ENCODE results near the gene CR1L. TPM values are rescaled to one million over a fixed set of nuclear protein-coding genes. Genes with fewer than 3 reads are reported as not detected.

The CR1L gene
- total and polyA plus RNA-seq, 9 of the 15 experiments (the other 6 are each of a cell fraction or from before 2014, with no cell fraction given), result 10.1 to 74.8 (median 34.3) TPM

GRCh38 chr1:207745839-207746767 lies 101.2 kb downstream of the CR1L start (continued):
- TF ChIP-seq XRCC5 (IDR thresholded peaks at IDR 0.05; ENCODE audit: low read depth, low read length) (no peak), EZH2 (IDR thresholded peaks at IDR 0.05; ENCODE audit: borderline replicate concordance, low read depth, low read length) (no peak), U2AF2 (optimal IDR thresholded peaks at IDR 0.05; ENCODE audit: low read depth, low read length) (no peak), ZZZ3 (IDR thresholded peaks at IDR 0.05) (no peak), NBN (IDR thresholded peaks at IDR 0.05; ENCODE audit: low read depth) (peak; percentile 27; the same call in 1 of the 2 replicates), GATA2 (CRISPR knock-in tag; IDR thresholded peaks at IDR 0.05) (peak; percentile 94), YBX1 (IDR thresholded peaks at IDR 0.05) (no peak), NR2C1 (IDR thresholded peaks at IDR 0.05) (no peak), NR2C1 (tag; IDR thresholded peaks at IDR 0.05) (no peak), SAFB2 (IDR thresholded peaks at IDR 0.05; ENCODE audit: borderline replicate concordance, low read depth, low read length, severe bottlenecking) (no peak), BRCA1 (IDR thresholded peaks at IDR 0.05) (no peak), BRCA1 (CRISPR knock-in tag; IDR thresholded peaks at IDR 0.05) (no peak), NCOR1 (IDR thresholded peaks at IDR 0.05) (peak; percentile 72), THRAP3 (IDR thresholded peaks at IDR 0.05; ENCODE audit: borderline replicate concordance) (no peak), MAFF (IDR thresholded peaks at IDR 0.05; ENCODE audit: low read length) (no peak), E2F6 (IDR thresholded peaks at IDR 0.05; ENCODE audit: borderline replicate concordance in 1 of 2, extremely low read depth in 1 of 2, insufficient read depth in 1 of 2, insufficient read length in 1 of 2, low read depth in 1 of 2, low read length in 1 of 2, poor library complexity in 1 of 2, severe bottlenecking in 1 of 2) (peak; percentile 32 to 70), OTX1 (CRISPR knock-in tag; IDR thresholded peaks at IDR 0.05) (no peak), SRSF1 (IDR thresholded peaks at IDR 0.05; ENCODE audit: low read depth, low read length) (no peak), WHSC1 (IDR thresholded peaks at IDR 0.05; ENCODE audit: low read length) (no peak), ZNF253 (CRISPR knock-in tag; conservative IDR thresholded peaks at IDR 0.05) (no peak), MAFG (tag; conservative IDR thresholded peaks at IDR 0.05) (no peak), MXI1 (IDR thresholded peaks at IDR 0.05; ENCODE audit: low read depth, low read length) (no peak), CXXC5 (CRISPR knock-in tag; IDR thresholded peaks at IDR 0.05) (0 out of 2 replicates have a peak, but pooled peaks have one; percentile 42), ATF1 (CRISPR knock-in tag; IDR thresholded peaks at IDR 0.05) (no peak), ATF1 (tag; IDR thresholded peaks at IDR 0.05) (no peak; the same call in 1 of the 2 replicates), HCFC1 (IDR thresholded peaks at IDR 0.05; ENCODE audit: low read depth, low read length) (no peak)

All from K562 (cell line).